H1 (cell line): ENCODE results near the gene BOK. TPM values are rescaled to one million over a fixed set of nuclear protein-coding genes. Genes with fewer than 3 reads are reported as not detected.

Experiments used
- HDAC2 ChIP-seq, 2 experiments: fragments of 300-600 bp in 1 of 2; sonication (generic) in 1 of 2; IDR thresholded peaks; 2 replicates each; pipeline ENCODE4 v1.6.1; 2011 to 2012; ENCODE audit warnings: low read depth in 2 of 2, low read length in 2 of 2, mild to moderate bottlenecking in 2 of 2, moderate library complexity in 2 of 2, borderline replicate concordance in 1 of 2, inconsistent platforms in 1 of 2
- HDAC6 ChIP-seq: IDR thresholded peaks from one replicate; pipeline ENCODE4 v1.7.1; 2012; ENCODE audit warnings: low read depth, mild to moderate bottlenecking, inconsistent platforms, low read length, moderate library complexity
- RAD21 ChIP-seq, 2 experiments: IDR thresholded peaks in 1 of 2; conservative IDR thresholded peaks in 1 of 2; 2 replicates each; pipeline ENCODE4 v1.6.1; 2011; ENCODE audit warnings: low read depth in 2 of 2, low read length in 2 of 2, improper control_type of control experiment in 1 of 2, inconsistent platforms in 1 of 2, mild to moderate bottlenecking in 1 of 2, moderate library complexity in 1 of 2
- TAF1 ChIP-seq: IDR thresholded peaks from 2 replicates; pipeline ENCODE4 v1.6.1; 2011; ENCODE audit warnings: mild to moderate bottlenecking, low read depth, low read length
- TBP ChIP-seq: IDR thresholded peaks from 2 replicates; pipeline ENCODE4 v1.6.1; 2011; ENCODE audit warnings: low read depth, low read length, improper control_type of control experiment
- polyA plus RNA-seq, 7 experiments: library from polyadenylated mRNA; depleted of rRNA in 3 of 7; stranded (reverse) in 5 of 7; unstranded in 2 of 7; fragments of >200 nt in 5 of 7; fragments of 200-250 nt in 2 of 7; gene quantifications; 1 replicate in 5 of 7; 2 replicates in 1 of 7; 4 replicates in 1 of 7; pipeline versions ENCODE4 v1.2.1 to v1.2.3, GENCODE V29; 2011 to 2013; ENCODE audit warnings: missing spikeins in 2 of 7, mixed read lengths in 2 of 7
- total RNA-seq: library from RNA; stranded (reverse); fragmentation: NEBNext Ultra II Directional; extraction: Animal tissue kit (Norgen Biotek cat#: 25700); gene quantifications from 2 replicates; pipeline ENCODE4 v1.2.1, GENCODE V29; 2021
- TF ChIP-seq, protein P1 (sequence below): fragments of 300-600 bp; sonication (generic); IDR thresholded peaks from 2 replicates; pipeline ENCODE4 v1.7.1; 2012; ENCODE audit warnings: low read length, moderate library complexity, mild to moderate bottlenecking, inconsistent platforms; ENCODE audit not compliant: insufficient replicate concordance

The BOK gene
- total and polyA plus RNA-seq, 2 of the 8 experiments (the other 6 are each of a cell fraction or from before 2014, with no cell fraction given): 33.7 to 37.6 TPM

DNA sequence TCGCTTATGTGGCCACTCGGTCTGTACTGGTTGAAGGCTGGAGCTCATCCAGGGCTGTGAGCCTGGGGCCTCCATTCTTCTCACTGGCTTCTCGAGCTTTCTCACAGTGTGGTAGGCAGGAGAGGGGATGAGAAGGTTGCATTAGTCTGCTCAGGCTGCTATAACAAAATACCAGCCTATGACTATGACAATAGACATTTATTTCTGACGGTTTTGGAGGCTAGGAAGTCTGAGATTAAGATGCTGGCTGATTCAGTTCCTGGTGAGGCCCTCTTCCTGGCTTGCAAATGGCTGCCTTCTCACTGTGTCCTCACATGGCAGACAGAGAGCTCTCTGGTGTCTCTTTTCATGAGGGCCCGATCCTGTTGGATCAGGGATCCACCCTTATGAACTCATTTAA lies 44.0 kb upstream of the BOK start (continued):
- TF ChIP-seq, protein P1, sequence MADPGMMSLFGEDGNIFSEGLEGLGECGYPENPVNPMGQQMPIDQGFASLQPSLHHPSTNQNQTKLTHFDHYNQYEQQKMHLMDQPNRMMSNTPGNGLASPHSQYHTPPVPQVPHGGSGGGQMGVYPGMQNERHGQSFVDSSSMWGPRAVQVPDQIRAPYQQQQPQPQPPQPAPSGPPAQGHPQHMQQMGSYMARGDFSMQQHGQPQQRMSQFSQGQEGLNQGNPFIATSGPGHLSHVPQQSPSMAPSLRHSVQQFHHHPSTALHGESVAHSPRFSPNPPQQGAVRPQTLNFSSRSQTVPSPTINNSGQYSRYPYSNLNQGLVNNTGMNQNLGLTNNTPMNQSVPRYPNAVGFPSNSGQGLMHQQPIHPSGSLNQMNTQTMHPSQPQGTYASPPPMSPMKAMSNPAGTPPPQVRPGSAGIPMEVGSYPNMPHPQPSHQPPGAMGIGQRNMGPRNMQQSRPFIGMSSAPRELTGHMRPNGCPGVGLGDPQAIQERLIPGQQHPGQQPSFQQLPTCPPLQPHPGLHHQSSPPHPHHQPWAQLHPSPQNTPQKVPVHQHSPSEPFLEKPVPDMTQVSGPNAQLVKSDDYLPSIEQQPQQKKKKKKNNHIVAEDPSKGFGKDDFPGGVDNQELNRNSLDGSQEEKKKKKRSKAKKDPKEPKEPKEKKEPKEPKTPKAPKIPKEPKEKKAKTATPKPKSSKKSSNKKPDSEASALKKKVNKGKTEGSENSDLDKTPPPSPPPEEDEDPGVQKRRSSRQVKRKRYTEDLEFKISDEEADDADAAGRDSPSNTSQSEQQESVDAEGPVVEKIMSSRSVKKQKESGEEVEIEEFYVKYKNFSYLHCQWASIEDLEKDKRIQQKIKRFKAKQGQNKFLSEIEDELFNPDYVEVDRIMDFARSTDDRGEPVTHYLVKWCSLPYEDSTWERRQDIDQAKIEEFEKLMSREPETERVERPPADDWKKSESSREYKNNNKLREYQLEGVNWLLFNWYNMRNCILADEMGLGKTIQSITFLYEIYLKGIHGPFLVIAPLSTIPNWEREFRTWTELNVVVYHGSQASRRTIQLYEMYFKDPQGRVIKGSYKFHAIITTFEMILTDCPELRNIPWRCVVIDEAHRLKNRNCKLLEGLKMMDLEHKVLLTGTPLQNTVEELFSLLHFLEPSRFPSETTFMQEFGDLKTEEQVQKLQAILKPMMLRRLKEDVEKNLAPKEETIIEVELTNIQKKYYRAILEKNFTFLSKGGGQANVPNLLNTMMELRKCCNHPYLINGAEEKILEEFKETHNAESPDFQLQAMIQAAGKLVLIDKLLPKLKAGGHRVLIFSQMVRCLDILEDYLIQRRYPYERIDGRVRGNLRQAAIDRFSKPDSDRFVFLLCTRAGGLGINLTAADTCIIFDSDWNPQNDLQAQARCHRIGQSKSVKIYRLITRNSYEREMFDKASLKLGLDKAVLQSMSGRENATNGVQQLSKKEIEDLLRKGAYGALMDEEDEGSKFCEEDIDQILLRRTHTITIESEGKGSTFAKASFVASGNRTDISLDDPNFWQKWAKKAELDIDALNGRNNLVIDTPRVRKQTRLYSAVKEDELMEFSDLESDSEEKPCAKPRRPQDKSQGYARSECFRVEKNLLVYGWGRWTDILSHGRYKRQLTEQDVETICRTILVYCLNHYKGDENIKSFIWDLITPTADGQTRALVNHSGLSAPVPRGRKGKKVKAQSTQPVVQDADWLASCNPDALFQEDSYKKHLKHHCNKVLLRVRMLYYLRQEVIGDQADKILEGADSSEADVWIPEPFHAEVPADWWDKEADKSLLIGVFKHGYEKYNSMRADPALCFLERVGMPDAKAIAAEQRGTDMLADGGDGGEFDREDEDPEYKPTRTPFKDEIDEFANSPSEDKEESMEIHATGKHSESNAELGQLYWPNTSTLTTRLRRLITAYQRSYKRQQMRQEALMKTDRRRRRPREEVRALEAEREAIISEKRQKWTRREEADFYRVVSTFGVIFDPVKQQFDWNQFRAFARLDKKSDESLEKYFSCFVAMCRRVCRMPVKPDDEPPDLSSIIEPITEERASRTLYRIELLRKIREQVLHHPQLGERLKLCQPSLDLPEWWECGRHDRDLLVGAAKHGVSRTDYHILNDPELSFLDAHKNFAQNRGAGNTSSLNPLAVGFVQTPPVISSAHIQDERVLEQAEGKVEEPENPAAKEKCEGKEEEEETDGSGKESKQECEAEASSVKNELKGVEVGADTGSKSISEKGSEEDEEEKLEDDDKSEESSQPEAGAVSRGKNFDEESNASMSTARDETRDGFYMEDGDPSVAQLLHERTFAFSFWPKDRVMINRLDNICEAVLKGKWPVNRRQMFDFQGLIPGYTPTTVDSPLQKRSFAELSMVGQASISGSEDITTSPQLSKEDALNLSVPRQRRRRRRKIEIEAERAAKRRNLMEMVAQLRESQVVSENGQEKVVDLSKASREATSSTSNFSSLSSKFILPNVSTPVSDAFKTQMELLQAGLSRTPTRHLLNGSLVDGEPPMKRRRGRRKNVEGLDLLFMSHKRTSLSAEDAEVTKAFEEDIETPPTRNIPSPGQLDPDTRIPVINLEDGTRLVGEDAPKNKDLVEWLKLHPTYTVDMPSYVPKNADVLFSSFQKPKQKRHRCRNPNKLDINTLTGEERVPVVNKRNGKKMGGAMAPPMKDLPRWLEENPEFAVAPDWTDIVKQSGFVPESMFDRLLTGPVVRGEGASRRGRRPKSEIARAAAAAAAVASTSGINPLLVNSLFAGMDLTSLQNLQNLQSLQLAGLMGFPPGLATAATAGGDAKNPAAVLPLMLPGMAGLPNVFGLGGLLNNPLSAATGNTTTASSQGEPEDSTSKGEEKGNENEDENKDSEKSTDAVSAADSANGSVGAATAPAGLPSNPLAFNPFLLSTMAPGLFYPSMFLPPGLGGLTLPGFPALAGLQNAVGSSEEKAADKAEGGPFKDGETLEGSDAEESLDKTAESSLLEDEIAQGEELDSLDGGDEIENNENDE: no peak
- TF ChIP-seq RAD21 (IDR thresholded peaks at IDR 0.05 in 1 of 2, conservative IDR thresholded peaks at IDR 0.05 in 1 of 2; ENCODE audit: low read depth in 2 of 2, low read length in 2 of 2): no peak
- TF ChIP-seq TBP: no peak
- TF ChIP-seq TAF1: no peak
- TF ChIP-seq HDAC6: no peak
- no peak for TF ChIP-seq HDAC2 (IDR thresholded peaks at IDR 0.05; ENCODE audit: borderline replicate concordance in 1 of 2, low read depth in 2 of 2, low read length in 2 of 2)
